NK-92 treated with Interleukin-12 subunit alpha and Interleukin-12 subunit beta, amount 100 ng/mL, for 24 hours (cell line): Measurements from ENCODE around the gene ABCG2.

Source experiments
- DNase-seq: peaks from one replicate; lab custom pipeline; 2025; lab: John Stamatoyannopoulos, UW

Gene ABCG2

DNA sequence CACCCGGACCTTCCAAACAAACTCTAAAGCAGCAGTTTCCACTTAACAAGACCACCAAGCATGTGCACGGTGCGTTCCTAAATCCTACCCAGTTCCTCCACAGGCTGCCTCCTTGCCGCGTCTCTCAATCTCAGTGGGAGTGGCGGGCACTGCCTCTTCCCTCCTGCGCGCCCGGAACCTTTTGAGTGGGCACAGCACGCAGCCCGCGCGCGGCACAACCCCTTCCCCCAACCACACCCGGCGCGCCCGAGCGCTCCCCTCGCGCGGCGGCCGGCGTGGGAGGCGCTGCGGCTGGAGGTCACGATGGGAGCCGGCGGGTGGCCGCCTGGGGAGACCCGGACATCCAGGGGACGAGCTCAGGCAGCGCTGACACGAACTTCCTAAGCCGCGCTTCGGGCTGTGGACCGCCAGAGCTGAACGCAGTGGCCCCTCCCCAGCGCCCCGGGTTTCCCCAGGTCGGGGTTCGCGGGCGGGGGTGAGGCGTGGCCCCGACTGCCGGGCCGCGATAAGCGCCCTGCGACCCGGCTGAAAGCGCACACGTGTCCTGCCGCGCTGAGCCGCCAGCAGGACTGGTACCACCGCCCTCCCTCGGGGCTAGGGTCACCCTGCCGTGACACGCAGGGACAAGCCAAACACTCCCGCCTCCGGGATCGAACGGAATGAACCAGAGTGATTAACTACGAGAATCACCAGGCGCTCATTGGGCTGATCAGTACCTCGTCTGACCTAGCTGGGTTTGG lies at the start of gene ABCG2:
Gene ABCG2 (minus strand): TSS at position 151 of the 740 bp plus-strand sequence. CDS start 18,644 bp downstream, outside the sequence.
- no peak for DNase-seq

GRCh38 chr4:88208156-88208555 lies 49.7 kb upstream of the ABCG2 start:
- DNase-seq = no peak

DNA sequence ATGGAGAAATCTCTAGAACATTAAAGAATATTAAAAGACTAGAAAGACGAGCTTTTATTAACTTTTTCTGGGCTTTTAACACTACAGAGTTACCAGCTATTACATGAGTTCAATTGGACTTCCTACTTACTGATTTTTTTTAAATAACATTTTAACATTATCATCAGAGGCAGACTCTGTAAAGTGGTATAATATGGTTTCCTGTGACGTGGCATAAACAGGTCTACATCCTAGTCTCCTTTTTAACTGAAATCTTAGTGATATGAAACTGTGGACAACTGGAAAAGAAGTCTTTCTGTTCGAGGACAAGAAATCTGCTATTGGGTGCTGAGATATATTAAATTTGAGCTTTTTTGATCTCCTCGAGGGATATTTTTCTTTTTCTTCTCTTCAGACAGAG lies 48.7 kb upstream of the ABCG2 start:
- DNase-seq = no peak

DNA sequence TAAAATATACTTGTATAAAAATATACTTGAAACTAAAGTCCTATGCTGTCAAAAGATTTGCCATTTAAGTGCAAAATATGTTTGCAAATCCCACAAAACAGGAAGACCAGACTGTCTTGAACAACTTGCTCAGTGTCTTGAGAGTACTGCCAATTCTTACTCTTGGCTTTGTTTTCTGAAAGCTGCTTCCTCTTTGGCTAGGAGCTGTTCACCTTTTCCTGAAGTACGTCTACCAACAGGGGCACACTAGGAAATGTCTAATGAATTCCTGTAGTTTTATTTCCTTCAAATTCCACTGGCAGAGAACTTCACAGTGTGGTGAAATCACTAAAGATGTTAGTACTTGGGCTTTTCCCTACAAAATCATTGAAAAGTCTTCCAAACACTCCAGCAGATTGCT lies 46.4 kb upstream of the ABCG2 start:
- DNase-seq = no peak

DNA sequence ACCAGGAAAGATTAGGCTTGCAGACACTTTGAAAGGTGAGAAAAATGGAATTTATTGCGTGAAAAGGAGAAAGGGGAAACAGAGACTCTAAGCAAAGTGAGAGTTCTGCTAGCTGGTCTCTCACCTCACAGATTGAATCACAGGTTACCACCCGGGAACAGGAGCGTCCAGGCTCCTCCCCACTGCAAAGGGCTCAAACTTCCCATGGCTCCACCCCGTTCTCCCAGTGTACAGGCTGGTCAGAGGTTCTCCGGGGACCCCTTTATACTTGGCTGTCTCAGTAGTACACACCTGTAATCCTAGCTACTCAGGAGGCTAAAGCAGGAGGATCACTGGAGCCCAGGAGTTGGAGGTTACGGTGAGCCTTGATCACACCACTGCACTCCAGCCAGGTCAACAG lies 44.0 kb upstream of the ABCG2 start:
- DNase-seq = no peak

- DNase-seq = no peak
These were observed 41.7 kb upstream of the ABCG2 start for GRCh38 chr4:88200186-88200585.

GRCh38 chr4:88196523-88197185 lies 38.2 kb upstream of the ABCG2 start:
- no peak for DNase-seq

DNA sequence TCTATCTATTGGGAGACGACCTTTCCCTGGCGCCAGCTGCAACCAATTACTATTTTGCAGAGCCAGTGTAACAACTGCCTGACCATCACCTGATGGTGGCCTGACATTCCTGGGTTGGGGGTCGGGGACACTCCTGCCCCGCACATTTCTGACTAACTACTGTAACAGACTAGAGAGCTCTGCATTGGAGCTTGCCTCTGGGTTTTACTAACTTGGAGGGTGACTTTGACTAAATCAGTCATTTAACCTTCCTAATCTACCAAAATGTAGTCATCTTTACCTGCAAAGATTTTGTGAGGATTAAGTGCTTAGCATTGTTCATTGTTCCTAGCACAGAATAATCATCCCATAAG lies 37.5 kb upstream of the ABCG2 start:
- no peak for DNase-seq

DNA sequence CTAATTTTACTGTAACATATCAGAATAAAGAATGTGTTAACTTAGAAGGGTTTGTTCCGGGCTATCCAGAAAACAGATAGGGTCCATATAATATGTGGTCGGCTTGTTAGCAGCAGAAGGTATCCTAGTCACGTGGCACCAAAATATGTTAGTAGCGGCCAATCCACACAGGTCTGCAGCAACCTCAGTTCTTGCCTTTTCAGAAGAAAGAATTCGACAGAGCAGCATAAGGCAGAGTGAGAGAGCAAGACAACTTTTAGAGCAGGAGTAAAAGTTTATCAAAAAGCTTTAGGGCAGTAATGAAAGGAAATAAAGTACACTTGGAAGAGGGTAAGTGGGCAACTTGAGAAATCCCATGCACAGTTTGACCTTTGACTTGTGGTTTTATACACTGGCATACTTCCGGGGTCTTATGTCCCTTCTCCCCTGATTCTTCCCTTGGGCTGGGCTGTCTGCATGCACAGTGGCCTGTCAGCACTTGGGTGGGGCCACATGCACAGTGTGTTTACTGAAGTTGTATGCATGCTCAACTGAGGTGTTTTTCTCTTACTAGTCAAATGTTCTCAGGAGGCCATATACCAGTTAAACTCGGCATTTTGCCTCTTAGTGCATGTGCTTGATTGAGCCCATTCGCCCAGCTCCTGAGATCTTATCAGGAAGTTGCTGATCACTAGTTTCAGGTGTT lies 37.0 kb upstream of the ABCG2 start:
- DNase-seq = no peak

DNA sequence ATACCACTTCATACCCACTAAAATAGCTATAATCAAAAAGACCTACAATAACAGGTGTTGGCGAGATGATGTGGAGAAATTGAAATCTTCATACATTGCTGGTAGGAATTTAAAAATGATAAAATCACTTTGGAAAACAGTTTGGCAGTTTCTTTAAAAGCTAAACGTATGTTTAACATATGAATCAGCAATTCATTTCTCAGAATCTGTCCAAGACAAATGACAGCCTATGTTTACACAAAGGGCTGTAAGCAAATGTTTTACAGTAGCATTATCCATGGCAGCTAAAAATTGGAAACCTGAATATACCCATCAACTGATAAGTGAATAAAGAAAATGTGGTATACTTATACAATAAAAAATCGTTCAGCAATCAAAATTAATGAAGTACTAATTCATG lies 33.0 kb upstream of the ABCG2 start:
- DNase-seq = no peak

DNA sequence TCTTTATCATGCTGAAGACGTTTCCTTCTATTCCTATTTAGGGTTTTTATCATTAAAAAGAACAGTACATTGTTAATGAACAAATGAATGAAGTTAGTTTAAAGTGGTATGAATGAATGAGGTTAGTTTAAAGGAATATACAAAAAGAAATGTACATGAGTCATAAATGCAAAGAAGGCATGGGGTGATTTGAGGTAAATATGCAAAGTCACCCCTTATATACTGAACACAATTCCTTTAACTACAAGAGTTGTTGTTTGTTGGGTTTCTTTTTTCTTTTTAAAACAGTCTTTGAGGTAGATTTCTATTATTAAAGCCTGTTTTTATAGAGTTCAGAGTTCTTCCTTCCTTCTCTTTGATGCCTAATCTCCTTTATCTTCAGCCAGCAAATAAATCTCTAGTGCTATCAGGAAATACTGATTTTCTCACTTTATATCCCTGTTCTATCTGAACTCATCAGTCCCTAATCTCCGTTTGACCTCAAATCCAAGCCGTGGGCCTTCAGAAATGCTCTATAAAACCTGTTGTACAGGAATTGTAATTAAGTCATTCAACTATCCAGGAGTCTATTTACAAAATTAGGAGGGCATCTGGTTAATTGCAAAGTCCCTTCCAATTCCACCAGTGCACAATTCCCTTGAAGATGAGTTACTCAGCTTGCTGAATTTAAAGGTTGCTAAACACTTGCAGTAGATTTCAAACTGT lies 31.6 kb upstream of the ABCG2 start:
- DNase-seq = no peak

GRCh38 chr4:88189418-88189738 lies 30.9 kb upstream of the ABCG2 start:
- DNase-seq = no peak

- no peak for DNase-seq
These were observed 30.4 kb upstream of the ABCG2 start for GRCh38 chr4:88188738-88189417.

- DNase-seq = no peak
These were observed 29.3 kb upstream of the ABCG2 start for GRCh38 chr4:88187766-88188165.

DNA sequence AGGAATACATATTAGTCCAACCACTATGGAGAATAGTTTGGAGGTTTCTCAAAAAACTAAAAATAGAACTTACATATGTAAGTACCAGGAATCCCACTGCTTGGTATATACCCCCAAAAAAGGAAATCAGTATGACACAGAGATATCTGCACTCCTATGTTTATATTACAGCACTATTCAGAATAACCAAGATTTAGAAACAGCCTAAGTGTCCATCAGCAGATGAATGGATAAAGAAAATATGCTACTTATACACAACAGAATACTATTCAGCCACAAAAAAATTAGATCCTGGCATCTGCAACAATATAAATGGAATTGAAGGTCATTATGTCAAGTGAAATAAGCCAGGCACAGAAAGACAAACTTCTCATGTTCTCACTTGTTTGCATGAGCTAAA lies 27.5 kb upstream of the ABCG2 start:
- no peak for DNase-seq

- DNase-seq = no peak
These were observed 20.8 kb upstream of the ABCG2 start for GRCh38 chr4:88179261-88179660.

DNA sequence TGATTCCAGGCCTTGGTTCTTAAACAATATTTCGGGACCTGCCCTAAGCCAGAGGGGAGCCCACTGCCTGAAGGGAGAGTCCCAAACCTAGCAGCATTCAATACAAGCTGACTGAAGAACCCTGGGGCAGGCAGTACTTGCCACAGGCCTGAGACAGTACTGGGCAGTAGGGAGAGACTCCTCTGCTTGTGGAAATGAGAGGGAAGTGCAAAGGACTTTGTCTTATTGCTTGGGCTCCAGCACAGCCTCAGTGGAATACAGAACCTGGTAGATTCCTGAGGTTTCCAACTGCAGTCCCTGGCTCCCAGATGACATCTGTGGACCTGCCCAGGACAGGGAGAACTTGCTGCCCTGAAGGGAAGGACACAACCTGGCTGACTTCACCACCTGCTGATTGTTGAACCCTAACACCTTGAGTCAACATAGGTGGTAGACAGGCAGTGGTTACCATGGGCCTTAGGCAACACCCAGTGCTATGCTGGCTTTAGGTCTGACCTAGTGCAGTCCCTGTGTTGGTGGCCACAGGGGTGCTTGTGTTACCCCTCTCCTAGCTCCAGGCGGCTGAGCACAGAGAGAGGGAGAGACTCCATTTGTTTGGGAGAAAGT lies 20.3 kb upstream of the ABCG2 start:
- no peak for DNase-seq

DNA sequence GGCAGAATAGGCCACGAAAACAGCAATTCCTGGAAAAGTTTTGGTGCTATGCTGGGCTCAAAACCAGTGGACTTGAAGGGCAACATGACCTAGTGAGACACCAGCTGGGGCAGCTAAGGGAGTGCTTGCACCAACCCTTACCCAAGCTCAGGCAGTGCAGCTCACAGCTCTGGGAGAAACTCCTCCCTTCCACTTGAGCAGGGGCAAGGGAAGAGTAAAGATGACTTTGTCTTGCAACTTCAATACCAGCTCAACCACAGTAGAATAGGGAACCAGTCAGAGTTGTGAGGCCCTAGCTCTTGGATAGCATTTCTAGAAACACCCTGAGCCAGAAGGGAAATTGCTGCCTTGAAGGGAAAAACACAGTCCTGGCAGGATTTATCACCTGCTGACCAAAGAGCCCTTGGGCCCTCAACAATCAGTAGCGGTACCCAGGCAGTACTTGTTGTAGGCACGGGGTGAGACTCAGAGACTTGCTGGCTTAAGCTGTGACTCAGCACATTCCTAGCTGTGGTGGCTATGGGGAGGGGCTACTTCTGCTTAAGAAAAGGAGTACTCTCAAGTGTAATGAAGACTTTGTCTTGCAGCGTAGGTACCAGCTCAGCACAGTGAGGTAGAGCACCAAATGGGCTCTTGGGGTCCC lies 19.7 kb upstream of the ABCG2 start:
- DNase-seq = no peak

DNA sequence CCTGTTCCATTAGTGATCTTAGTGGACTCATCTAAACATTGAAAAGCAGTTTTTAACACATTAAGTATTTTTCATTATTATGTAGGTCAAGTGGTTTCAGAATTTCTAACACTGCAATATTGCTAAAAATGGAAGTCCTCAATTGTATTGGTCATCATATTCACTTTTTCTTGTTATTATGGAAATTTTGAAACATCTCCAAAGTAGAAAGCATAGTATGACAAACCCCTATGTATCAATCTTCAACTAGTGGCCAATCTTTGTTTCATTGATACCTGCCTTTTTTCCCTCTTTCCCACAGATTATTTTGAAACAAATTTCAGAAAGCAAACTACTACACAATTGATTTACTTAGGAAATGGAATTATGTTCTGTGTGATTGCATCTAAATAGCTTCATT lies 14.5 kb upstream of the ABCG2 start:
- no peak for DNase-seq

DNA sequence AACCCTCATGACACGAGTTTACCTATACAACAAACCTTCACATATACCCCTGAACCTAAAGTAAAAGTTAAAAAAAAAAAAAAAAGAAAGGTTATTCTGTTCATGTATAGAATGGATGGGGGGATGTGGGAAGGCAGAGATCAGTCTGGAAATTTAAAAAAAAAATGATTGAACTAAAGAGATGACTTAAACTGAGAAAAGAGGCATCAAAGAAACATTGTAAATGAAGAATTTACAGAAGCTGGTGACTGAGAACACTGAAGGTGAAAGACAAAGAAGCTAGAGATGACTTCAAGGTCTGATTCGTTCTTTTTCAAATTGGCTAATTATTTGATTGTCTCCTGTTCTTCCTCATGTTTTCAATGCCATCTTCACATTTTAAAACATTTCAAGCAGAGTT lies 12.8 kb upstream of the ABCG2 start:
- DNase-seq = no peak

DNA sequence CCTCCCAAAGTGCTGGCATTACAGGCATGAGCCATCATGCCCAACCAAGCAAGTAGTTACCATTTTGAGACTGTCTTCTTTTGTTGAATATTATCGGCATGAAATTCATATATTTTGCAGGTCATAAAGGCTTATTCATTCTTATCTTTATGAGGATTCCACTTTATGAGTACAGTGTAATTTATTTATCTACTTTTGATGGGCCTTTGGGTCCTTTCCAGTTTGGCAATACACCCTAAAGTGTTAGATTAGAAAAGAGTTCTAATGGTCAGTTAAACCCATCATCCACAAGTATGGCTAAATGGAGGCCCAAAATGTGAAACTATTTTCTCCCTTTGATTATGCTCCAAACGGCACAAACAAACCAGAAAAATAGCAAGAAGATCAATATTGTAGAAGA lies 10.9 kb upstream of the ABCG2 start:
- DNase-seq = no peak
